A375 (cell line): ENCODE results near the gene RGS10. TPM values are rescaled to one million over a fixed set of nuclear protein-coding genes. Genes with fewer than 3 reads are reported as not detected.

Experiments used
- total RNA-seq: library from RNA; depleted of rRNA; stranded (reverse); fragments of >200 nt; shearing (Covaris generic); gene quantifications from 2 replicates; pipeline ENCODE4 v1.2.3, GENCODE V29; 2014; rRNA removed

The RGS10 gene, protein sequence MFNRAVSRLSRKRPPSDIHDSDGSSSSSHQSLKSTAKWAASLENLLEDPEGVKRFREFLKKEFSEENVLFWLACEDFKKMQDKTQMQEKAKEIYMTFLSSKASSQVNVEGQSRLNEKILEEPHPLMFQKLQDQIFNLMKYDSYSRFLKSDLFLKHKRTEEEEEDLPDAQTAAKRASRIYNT
- 14.1 and 20.5 TPM in 2 replicates for total RNA-seq

DNA sequence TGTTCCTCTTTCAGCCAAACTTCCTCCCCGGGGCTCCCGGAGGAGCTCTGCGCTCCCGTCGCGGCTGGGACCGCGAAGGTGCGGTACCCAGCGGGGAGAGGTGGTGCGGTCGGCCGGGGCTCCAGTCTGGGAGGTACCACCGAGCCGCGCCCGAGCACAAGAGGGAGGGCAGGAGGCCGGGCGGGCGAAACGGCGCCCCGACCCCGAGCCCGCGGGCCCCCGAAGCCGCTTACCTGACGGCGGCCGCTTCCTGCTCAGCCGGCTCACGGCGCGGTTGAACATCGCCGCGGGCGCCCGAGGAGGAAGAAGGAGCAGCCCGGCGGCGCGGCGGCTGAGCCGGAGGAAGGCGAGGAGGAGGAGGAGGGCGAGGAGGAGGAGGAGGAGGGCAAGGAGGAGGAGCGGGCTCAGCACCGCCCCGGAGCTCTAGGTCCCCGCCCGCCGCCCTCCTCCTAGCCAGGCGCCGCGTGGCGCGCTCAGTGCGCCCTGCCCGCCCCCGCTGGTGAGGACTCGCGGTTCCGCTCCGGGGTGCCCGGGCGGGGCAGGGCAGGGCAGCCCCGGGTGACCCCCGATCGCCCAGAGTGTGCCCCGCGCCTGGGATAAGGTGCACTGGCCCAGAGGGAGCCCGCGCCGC is at the start of gene RGS10:
Gene RGS10 (minus strand): TSS at position 363 of the 631 bp plus-strand sequence. CDS start 81 bp downstream, at position 282.

Other genes with a start within 250 kb of the RGS10 start
- 54.3 and 57.8 TPM in 2 replicates for gene TIAL1, start 54.2 kb upstream of the RGS10 start, total RNA-seq
- gene BAG3, start 108.7 kb upstream of the RGS10 start, total RNA-seq, result 34.1 and 40.2 TPM in 2 replicates
- gene INPP5F, start 183.3 kb upstream of the RGS10 start, total RNA-seq, result 95.6 and 100.0 TPM in 2 replicates